GM18498 (cell line): ENCODE measurements around the gene LIX1L.

ENCODE experiments used
- ATAC-seq: cut with Tn5 transposase; IDR thresholded peaks from one replicate; pipeline ENCODE4 v1.9.1; 2021; ENCODE audit warnings: mild to moderate bottlenecking, moderate library complexity; ENCODE audit not compliant: unreplicated experiment

Gene LIX1L

DNA sequence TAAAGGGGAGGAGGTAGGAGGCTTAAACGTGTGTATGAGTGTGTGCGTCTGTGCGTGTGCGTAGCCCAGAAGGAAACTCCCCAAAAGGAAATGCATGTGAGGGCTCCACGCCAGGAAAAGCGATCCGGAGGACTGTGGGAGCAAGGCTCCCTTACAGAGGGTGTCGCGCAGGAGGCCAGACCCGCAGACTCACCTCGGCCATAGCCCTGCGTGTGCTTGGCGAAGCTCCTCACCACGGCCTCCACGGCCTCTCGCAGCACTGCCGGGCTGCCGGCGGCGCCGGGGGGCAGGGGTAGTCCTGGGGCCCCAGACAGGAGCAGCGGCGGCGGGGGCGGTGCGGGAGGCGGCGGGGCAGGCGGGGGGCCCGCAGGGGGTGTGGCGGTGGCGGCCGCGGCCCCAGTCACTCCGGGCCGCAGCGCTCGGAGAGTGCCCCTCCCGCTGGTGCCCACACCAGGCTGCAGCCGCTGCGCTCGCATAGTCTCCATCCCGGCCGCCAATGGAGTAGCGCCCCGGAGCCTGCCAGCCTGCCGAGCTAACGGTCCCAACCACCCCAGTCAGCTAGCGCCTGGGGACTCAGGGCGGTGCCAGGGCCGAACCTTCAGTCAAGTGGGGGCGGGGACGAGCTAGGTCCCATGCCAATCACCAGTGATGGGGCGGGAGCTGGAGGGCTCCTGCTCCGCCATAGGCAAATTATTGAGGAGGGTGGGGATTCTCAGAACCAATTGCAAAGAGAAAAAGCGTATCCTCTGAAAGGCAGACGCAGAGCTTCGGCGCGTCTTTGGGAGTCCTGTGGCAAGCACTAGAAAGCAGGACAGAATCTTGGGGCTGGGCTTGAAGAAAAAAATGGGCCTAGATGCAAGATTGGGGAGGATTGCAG, at the start of gene LIX1L:
Gene LIX1L (minus strand): TSS at position 575 of the 877 bp plus-strand sequence. CDS start 90 bp downstream, at position 485.
- ATAC-seq, result peak; percentile 93

DNA sequence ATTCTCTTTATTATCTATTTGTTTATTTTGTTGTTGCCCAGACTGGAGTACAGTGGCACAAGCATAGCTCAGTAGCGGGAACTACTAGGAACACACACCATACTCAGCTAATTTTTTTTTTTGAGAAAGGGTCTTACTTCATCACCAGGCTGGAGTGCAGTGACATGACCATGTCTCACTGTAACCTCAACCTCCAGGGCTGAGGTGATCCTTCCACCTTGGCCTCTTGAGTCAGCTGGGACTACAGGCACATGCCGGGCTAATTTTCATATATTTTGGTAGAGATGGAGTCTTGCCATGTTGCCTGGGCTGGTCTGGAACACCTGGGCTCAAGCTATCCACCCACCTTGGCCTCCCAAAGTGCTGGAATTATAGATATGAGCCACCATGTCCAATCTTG, 43.9 kb upstream of the LIX1L start:
- no peak for ATAC-seq

DNA sequence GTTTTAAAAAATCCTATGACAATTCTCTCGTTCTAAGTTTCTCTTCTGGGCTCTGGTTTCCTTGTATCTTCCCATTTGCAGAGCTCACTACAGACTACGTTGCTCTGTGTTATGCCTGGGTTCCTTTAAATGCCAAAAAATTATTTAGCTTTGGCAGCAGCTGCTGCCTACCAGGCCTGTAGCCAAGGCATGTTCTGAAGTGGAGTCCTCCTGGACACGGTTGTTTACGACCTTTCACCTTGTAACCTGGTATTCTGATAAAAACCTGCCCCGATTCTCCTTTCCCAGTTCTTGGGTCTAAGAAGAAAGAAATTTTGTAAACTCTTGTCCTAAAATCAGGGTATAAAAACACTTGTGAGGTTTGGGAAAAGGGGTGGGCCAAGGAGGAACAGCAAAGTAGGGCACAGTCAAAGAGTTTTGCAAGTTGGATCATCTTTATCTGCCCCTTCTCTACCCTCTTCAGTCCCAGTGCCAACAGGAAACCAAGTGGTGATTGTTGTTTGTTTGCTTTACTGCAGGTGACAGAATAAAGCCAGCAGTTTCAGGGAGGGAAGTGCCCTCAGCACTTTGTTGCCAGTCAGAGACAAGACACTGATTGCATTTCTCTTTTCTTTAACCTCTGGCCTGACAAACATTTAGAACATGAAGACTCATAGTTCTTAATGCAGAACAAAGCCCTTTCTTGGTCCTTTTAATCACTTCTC, 41.7 kb upstream of the LIX1L start:
- ATAC-seq, result no peak

DNA sequence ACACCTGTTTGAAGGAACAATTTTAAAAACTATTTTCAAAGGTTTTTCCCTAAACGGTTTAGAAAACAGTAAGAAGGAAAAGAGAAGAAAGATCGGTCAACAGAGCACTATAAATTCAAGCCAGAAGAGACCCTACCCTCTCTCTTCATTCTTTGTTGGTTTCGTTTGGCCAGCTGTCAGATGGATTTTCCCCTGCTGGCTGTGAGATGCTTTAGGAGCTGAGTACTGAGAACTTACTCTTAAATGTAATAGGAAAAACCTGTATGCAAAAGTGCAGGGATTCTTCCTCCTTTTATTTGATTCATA, 39.9 kb upstream of the LIX1L start:
- ATAC-seq, result no peak

DNA sequence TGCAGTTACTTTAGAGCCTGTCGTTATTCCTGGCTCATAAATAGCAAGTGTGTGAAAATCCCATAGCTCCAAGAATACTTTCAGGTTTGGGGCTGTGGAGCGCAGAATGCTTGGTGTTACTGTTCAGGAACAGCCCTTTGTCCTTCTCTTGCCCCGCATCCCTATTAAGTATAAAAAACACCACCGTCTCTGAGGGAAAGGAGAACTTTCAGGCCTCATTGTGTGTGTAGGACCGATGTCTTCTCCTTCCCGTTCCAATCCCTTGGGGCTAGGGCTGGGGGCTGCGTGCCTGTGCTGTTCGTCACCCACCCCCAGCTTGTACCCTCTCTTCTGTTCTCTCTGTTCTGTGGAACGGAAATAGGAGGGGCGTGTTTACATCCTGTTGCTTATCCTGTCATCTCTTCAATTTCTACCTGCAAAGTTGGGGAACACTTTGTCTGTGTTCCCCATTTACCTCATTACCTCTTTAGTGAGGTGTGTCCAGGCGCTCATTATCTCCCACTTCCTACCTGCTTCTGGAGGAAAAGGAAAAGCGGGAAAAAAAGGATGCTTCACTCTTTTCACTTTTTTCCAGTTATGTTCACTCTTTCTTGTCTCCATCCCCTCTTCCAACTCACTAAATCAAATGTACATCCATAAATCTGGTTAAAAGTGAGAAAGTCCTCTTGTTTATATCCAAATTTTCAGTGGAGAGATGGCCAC, 39.4 kb upstream of the LIX1L start:
- ATAC-seq, result peak; percentile 40

DNA sequence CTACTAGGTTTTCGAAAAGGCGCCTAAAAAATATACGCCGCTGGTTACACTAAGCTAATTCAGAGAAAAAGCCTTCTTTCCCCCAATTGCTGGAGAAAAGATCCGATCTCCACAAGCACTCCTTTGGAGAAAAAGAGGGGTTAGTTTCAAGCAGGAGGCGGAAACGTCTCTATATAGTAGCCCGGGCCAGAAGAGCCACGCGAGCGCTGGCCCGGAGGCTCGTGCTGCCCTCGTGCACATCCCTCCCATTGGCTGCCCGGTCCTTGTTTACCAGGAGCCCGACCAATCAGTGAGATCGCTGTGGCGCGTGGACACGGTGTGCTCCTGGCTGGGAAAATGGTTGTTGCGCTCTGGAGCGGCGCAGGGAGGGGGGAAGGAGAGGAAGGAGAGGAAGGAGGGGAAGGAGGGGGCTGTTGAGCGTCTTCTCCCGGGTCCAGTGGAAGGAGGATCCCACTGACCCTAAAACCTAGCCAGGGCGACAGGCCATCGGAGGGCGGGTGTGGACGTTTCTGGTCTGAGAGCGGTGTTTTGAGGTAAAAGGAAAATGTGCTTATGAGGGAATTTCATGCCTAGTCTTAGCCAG, 38.7 kb upstream of the LIX1L start, which contains the start of gene TXNIP:
Gene TXNIP (minus strand): TSS at position 147 of the 583 bp plus-strand sequence. CDS start 313 bp downstream, outside the sequence.
- peak; percentile 95 for ATAC-seq

DNA sequence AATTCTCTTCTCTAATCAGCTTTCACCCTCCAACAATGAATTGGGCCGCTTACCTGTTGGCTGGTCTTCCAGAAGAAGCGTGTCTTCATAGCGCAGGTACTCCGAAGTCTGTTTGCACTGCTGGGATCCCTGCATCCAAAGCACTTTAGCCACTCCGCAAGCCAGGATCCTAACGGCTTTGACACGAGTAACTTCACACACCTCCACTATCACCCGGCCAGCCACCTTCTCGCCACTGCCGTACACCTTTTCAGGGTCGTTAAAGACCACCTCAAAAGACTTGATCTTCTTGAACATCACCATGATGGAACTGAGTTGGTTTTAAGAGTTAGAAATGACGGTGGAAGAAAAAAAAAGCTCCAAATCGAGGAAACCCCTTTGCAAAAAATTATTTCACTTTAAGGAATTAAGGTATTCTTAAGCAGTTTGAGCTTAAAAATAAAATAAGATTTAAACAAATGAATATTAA, 38.2 kb upstream of the LIX1L start:
- ATAC-seq, result no peak

DNA sequence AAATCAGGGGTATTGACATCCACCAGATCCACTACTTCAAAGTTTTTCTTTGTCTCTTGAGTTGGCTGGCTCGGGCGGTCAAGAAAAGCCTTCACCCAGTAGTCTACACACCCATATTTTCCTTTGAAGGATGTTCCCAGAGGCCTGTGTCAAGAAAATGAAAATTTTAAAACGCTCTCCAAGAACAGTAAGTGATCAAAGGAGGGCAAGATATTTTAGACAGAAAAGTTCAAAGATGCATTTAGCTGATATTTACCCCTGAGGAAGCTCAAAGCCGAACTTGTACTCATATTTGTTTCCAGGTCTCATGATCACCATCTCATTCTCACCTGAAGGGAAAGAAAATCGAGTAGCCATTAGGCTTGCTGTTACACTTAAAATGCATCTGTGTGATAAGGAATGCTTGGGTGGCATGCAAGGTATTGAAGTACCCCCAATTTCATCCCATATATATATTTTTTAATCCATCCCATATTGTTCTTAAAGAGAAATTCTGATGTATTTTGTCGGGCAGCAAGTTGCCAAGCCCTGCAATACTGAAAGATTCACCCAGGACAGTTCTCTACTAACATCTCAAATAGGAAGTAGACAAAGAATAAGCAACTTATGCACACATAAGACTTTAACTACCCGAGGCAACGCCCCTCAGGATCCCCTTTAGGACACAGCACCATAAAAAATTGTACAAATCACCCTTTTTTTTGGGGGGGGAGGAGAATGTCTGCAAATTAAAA, 37.5 kb upstream of the LIX1L start:
- ATAC-seq, result no peak

DNA sequence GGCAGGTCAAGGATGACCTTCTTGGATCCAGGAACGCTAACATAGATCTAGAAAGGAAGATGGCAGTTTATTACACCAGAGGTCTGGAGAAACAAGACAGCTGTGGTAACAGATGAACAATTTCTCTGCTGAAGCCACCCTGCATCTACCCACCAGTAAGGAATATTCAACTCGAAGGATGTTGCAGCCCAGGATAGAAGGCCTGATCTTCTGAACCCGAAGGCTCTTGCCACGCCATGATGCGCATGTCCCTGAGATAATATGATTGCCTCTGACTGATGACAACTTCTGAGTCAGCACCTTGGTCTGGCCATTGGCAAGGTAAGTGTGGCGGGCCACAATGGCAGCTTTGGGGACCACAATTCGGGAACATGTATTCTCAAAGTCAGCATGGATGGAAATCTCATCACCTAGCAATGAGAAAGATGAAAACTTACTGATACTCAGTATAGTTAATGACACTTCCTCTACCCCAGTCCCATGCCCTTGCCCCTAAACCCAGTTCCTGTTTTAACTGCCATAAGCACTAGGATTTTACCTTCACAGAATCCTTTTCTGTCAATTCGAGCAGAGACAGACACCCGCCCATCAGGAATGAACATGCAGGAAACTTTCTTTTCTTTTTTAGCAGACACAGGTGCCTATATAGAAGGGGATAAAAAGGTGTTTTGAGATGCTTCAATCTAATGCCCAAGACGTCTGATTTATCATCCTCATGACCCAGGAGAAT, 36.7 kb upstream of the LIX1L start:
- no peak for ATAC-seq

DNA sequence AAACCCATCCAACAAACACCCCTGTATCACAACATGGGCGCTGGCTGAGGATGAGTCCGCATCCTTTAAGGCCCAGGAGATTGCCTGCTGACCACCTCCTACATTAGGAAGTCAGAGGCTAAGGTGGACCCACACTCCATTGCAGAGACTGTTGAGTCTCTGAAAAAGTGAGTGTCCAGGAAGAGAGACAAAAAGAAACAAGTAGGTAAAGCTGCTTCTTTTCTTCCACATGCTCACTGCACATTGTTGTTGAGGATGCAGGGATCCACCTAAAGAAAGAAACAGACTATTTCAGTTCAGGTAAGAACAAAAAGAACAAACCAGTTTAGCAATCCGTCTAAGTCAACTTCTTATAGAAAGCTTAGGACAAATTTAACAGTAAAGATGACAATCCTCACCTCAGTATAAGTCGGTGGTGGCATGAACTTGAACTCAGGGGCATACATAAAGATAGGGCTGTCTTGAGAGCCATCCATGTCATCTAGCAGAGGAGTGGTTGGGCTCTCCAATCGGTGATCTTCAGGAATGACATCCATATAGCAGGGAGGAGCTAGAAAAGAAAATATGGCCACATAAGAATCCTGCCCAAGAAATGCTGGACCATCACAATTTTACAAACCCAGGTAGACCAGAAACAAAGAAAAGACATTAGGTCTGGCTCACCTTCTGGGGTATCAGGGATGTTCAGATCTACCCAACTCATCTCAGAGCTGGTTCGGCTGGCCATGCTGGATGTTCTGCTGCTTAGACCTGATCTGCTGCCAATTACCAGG, 36.0 kb upstream of the LIX1L start:
- no peak for ATAC-seq

DNA sequence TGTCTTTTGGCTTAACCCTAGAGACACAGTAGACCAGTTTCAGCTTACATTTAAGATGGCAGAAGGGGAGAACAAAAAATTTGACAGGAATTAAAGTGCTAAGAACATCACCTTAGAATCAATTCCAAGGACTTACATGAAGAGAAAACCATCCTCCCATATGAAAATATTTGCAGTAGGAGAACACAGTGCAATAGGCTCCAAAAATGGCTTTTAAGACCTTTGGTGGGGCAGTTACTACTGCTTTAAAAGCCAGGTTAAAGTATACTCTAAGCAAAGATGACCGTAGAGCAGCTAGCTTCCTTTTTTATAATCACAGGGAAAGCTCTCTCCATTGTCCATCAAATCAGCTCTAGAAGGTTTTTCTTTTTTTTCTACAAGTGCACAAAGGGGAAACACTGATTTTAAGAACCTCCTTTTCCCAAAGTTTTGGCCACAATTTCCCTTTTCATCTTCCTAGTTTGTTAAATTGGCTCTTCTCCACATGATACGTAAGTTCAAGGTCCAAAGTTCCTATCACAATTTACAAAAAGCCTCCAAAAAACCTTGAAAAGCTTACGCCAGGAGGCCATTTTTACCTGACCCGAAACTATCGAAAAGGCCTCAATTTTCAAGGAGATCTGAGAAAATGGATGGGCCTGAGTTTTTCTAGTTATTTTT, 35.3 kb upstream of the LIX1L start:
- ATAC-seq, result no peak

DNA sequence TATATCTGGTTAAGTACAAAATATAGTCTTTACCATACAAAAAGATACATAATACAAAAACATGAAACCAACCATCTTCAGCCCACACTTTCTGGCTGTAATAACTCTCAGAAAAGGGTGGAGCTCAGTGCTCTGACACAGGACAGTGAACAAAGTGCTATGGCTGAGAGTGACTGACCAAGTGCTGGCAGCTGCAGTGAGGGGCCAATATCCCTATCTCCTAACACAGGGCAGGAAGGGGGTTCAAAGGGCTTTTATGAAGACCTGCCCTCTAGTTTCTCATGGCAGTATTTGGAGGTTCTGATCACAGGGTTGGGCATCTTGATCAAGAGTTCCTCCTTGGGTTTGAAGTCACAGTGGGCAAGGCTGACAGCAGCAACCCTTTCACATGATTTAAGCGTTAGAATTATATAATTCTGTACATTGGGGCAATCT, 34.7 kb upstream of the LIX1L start:
- ATAC-seq, result no peak

DNA sequence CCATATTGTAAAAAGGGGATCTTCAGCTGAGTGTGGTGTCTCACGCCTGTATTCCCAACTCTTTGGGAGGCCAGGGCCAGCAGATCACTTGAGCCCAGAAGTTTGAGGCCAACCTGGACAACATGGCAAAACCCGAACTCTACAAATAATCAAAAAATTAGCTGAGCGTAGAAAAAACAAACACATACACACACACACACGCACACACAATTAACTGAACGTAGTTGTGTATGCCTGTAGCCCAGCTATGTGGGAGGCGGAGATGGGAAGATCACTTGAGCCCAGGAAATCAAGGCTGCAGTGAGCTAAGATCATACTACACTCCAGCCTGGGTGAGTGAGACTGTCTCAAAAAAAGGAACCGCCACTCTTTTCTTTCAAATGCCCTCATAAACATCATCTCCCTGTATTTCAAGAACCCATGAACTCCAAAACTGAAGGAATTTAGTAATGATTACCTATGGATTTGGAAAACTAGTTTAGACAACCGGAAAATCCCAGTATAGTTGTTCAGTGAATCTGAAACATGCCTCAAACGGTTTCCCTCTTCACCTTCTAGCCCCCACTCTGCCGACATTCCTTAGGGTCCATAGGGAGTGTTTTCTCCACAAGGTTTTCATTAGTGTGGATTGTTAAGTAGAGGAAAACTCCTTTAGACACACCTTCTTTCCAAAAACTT, 34.1 kb upstream of the LIX1L start:
- ATAC-seq, result no peak

DNA sequence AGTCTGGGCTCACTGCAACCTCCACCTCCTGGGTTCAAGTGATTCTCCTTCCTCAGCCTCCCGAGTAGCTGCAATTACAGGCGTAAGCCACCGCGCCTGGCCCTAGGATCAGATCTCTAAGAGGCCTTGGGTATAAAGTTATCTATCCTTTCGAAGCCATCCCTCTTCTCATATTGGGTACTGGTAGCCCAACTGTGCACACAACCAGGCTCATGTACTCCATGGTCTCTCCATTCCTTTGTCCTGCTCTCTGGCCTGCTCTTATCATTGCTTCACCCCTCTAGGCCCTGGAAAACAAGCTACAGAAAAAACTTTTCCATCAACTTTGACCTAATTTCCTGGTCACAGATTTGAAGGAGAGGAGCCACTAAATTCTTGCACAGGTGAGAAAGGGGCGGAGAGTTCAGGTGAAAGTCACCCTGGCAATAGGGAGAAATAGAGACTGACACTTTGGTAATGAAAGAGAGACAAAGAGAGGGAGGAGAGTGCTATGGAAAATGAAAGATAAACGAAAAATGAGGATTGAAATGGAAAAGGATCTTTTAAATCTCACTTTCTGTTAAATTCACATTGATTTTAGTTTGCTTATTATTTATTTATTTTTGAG, 32.5 kb upstream of the LIX1L start:
- ATAC-seq, result no peak

DNA sequence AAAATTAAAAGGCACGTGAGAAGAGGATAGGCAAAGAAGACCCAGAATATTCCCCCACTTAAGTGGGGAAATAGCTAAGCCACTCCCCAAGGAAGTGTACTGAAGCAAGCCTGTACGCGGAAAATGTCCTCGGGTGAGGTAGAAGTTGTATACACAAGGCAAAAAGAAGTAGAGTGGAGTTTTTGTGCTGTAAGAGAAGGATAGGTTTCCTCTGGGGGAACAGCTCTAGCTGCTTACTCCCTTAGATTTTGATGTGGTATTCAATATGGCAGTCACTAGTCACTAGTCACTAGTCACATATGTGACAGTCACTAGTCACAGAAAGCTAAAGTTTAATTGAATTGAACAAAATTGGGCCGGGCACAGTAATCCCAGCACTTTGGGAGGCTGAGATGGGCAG, 31.0 kb upstream of the LIX1L start:
- no peak for ATAC-seq

DNA sequence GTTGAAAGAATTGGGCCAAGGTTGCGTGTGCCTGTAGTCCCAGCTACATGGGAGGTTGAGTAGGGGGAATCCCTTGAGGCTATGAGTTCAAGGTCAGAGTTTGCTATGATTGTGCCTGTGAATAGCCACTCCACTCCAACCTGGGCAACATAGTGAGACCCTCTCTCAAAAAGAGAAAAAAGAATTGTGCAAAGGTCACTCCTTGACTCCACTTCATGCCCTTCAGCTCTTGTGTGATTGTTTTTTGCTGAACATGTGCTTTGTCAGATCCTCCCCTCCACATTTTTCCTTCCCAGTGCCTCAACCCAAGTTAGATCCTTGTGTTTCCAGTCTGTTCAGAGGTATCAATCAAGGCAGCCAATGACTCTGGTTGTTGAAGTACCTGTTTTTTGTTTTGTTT, 30.1 kb upstream of the LIX1L start:
- no peak for ATAC-seq

DNA sequence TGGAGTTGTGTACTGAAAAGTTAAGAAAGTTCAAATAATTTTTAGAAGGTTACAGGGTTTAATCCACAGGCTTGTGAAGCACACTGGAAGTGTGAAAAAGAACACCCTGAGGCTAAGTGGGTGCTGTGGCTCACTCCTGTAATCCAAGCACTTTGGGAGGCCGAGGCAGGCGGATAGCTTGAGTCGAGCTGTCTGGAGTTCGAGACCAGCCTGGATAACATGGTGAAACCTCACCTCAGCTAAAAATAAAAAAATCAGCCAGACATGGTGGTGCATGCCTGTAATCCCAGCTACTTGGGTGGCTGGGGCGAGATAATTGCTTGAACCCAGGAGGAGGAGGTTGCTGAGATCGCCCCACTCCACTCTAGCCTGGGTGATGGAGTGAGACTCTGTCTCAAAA, 28.7 kb upstream of the LIX1L start:
- no peak for ATAC-seq
